Measurements from ENCODE around the gene POLR3K.

POLR3K gene

GRCh38 chr16:100989-101388 lies 47.6 kb upstream of the POLR3K start:
- Histone ChIP-seq H3K27me3 (ENCODE audit: low read length) (no peaks in the 10 kb centered on the region), H3K9me3 (ENCODE audit: insufficient read depth, low read length) (no peaks in the 10 kb centered on the region), H3F3A (ENCODE audit: insufficient read depth) (no peaks in the 10 kb centered on the region), H3K27ac (ENCODE audit: low read depth, low read length) (no peak overlapping the region), H4K20me1 (ENCODE audit: low read depth, low read length) (no peaks in the 10 kb centered on the region), H3K9ac (ENCODE audit: low read length) (no peak overlapping the region), H3K9me2 (replicated peaks; ENCODE audit: insufficient read depth, low read length) (no peaks in the 10 kb centered on the region), H2AFZ (ENCODE audit: low read depth, low read length, severe bottlenecking) (no peak overlapping the region), H3K36me3 (ENCODE audit: low read length) (no peaks in the 10 kb centered on the region), H3K4me2 (ENCODE audit: low read depth, low read length, poor library complexity, severe bottlenecking) (no peak overlapping the region), H3K4me3 (ENCODE audit: insufficient read depth, low read length, poor library complexity, severe bottlenecking) (no peak overlapping the region), H3K79me2 (ENCODE audit: insufficient read depth, low read length) (no peaks in the 10 kb centered on the region)
- TF ChIP-seq CTCF (IDR thresholded peaks at IDR 0.05; ENCODE audit: insufficient read depth, low read length, poor library complexity, severe bottlenecking) (no peak), EZH2phosphoT487 (conservative IDR thresholded peaks at IDR 0.05; ENCODE audit: low read length) (no peak)

DNA sequence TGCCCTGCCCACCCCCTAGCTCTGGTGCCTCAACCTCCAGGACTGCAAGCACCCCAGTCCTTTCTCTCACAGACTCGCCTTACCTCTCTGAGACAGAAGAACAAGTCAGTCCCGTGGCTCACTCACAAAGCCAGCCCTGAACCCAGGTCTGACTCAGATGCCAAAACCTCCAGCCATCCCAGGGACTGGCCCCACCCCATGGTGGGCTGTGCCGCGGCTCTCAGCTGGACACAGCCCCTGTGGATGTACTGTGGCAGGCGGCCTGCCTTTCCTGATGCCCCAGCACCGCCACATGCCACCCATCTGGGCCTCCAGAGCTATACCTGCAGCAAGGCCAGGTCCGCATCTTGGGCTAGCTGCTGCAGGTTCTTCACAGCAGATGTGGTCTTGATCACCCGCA lies 44.4 kb upstream of the POLR3K start:
- no peaks in the 10 kb centered on the region for H3K36me3 ChIP-seq (ENCODE audit: low read length)

GRCh38 chr16:96935-97381 lies 43.5 kb upstream of the POLR3K start:
- H3K79me2 ChIP-seq (ENCODE audit: insufficient read depth, low read length) = no peaks in the 10 kb centered on the region
- no peaks in the 10 kb centered on the region for H4K20me1 ChIP-seq (ENCODE audit: low read depth, low read length)
- H3K9ac ChIP-seq (ENCODE audit: low read length) = no peak overlapping the region
- H3K4me2 ChIP-seq (ENCODE audit: low read depth, low read length, poor library complexity, severe bottlenecking) = no peak overlapping the region
- no peak overlapping the region for H3K27ac ChIP-seq (ENCODE audit: low read depth, low read length)
- H3F3A ChIP-seq (ENCODE audit: insufficient read depth) = no peaks in the 10 kb centered on the region
- TF ChIP-seq CTCF (IDR thresholded peaks at IDR 0.05; ENCODE audit: insufficient read depth, low read length, poor library complexity, severe bottlenecking) = peak; percentile 98
- TF ChIP-seq EZH2phosphoT487 (conservative IDR thresholded peaks at IDR 0.05; ENCODE audit: low read length) = no peak
- H3K4me3 ChIP-seq (ENCODE audit: insufficient read depth, low read length, poor library complexity, severe bottlenecking) = no peak overlapping the region
- no peak overlapping the region for H2AFZ ChIP-seq (ENCODE audit: low read depth, low read length, severe bottlenecking)
- H3K36me3 ChIP-seq (ENCODE audit: low read length) = no peaks in the 10 kb centered on the region
- no peaks in the 10 kb centered on the region for H3K27me3 ChIP-seq (ENCODE audit: low read length)
- H3K9me2 ChIP-seq (replicated peaks; ENCODE audit: insufficient read depth, low read length) = no peaks in the 10 kb centered on the region
- no peaks in the 10 kb centered on the region for H3K9me3 ChIP-seq (ENCODE audit: insufficient read depth, low read length)

More for the DNA sequence above, 44.4 kb upstream of the POLR3K start:
- Histone ChIP-seq H3K4me3 (ENCODE audit: insufficient read depth, low read length, poor library complexity, severe bottlenecking) (no peak overlapping the region), H3F3A (ENCODE audit: insufficient read depth) (no peaks in the 10 kb centered on the region), H4K20me1 (ENCODE audit: low read depth, low read length) (no peaks in the 10 kb centered on the region), H3K27me3 (ENCODE audit: low read length) (no peaks in the 10 kb centered on the region), H2AFZ (ENCODE audit: low read depth, low read length, severe bottlenecking) (no peak overlapping the region), H3K9ac (ENCODE audit: low read length) (no peak overlapping the region), H3K9me2 (replicated peaks; ENCODE audit: insufficient read depth, low read length) (no peaks in the 10 kb centered on the region), H3K79me2 (ENCODE audit: insufficient read depth, low read length) (no peaks in the 10 kb centered on the region), H3K27ac (ENCODE audit: low read depth, low read length) (no peak overlapping the region), H3K9me3 (ENCODE audit: insufficient read depth, low read length) (no peaks in the 10 kb centered on the region), H3K4me2 (ENCODE audit: low read depth, low read length, poor library complexity, severe bottlenecking) (no peak overlapping the region)
- TF ChIP-seq EZH2phosphoT487 (conservative IDR thresholded peaks at IDR 0.05; ENCODE audit: low read length) (no peak), CTCF (IDR thresholded peaks at IDR 0.05; ENCODE audit: insufficient read depth, low read length, poor library complexity, severe bottlenecking) (no peak)

Data from SU-DHL-6 (cell line).